Endometrial microvascular endothelial cells (primary cell): Measurements from ENCODE around the gene LIN37. TPM values are rescaled to one million over a fixed set of nuclear protein-coding genes. Genes with fewer than 3 reads are reported as not detected.

Experiments used
- in situ Hi-C: cut with HindIII; loops from 2 replicates; pipeline ENCODE4 v1.10.0; 2017; ENCODE audit warnings: low sequenced_read_pairs, low pct_unique_long_range_greater_than_20kb; ENCODE audit errors: inconsistent ontology term
- total RNA-seq: library from RNA; depleted of rRNA; stranded (reverse); fragments of >200 nt; gene quantifications from one replicate; pipeline ENCODE4 v1.2.3, GENCODE V29; 2015; ENCODE audit errors: inconsistent ontology term

Gene LIN37
- total RNA-seq, 1 donor from 2014 or later, result 13.1 TPM

- in situ Hi-C loops, result no loop called here
Observed at GRCh38 chr19:35745328-35746086, 2.9 kb upstream of the LIN37 start, which contains the start of the genes PSENEN and U2AF1L4. TSS of gene PSENEN (plus strand) at chr19:35745651. CDS start at chr19:35745931, 280 bp downstream. TSS of gene U2AF1L4 (minus strand) at chr19:35745418. CDS start at chr19:35745391, 27 bp downstream.

GRCh38 chr19:35746087-35746462 is 2.3 kb upstream of the LIN37 start:
- in situ Hi-C loops, result no loop called here

GRCh38 chr19:35746531-35746930 is 1.8 kb upstream of the LIN37 start:
- in situ Hi-C loops, result no loop called here

- in situ Hi-C loops, result no loop called here
Observed at GRCh38 chr19:35750167-35750566, 1.8 kb downstream of the LIN37 start.

GRCh38 chr19:35751839-35752745 is 3.7 kb downstream of the LIN37 start:
- in situ Hi-C loops, result no loop called here

- in situ Hi-C loops, result no loop called here
Observed at GRCh38 chr19:35752746-35753350, 4.5 kb downstream of the LIN37 start.

GRCh38 chr19:35753634-35754369 is 5.4 kb downstream of the LIN37 start:
- in situ Hi-C loops, result no loop called here

- in situ Hi-C loops, result no loop called here
Observed at GRCh38 chr19:35754370-35755130, 6.2 kb downstream of the LIN37 start.

- in situ Hi-C loops, result no loop called here
Observed at GRCh38 chr19:35755131-35755549, 6.8 kb downstream of the LIN37 start.

- in situ Hi-C loops, result no loop called here
Observed at GRCh38 chr19:35755550-35756376, 7.4 kb downstream of the LIN37 start.

GRCh38 chr19:35756377-35757230 is 8.2 kb downstream of the LIN37 start, which contains the start of gene HSPB6:
TSS of gene HSPB6 (minus strand) at chr19:35757029. CDS start at chr19:35757008, 21 bp downstream.
- in situ Hi-C loops, result no loop called here

- in situ Hi-C loops, result no loop called here
Observed at GRCh38 chr19:35757231-35757748, 8.9 kb downstream of the LIN37 start.

- in situ Hi-C loops, result no loop called here
Observed at GRCh38 chr19:35757749-35758608, 9.6 kb downstream of the LIN37 start, which contains the start of gene PROSER3. TSS of gene PROSER3 (plus strand) at chr19:35758176. CDS start at chr19:35758216, 40 bp downstream.

GRCh38 chr19:35759697-35760096 is 11.3 kb downstream of the LIN37 start:
- in situ Hi-C loops, result no loop called here

- in situ Hi-C loops, result no loop called here
Observed at GRCh38 chr19:35760711-35761349, 12.5 kb downstream of the LIN37 start.
